Neural progenitor cell (in vitro differentiated cells): Measurements from ENCODE around the gene RBM19. TPM values are rescaled to one million over a fixed set of nuclear protein-coding genes. Genes with fewer than 3 reads are reported as not detected.

ENCODE experiments used
- DNase-seq: peaks from one replicate; pipeline ENCODE4 v3.0.0-alpha.2; 2016; ENCODE audit warnings: low spot score
- H2AFZ ChIP-seq: fragments of 200-600 bp; sonication (generic); replicated peaks from 2 replicates; pipeline ENCODE4 v1.6.1; 2016; ENCODE audit warnings: antibody characterized with exemption
- H3F3A ChIP-seq: fragments of 200-600 bp; sonication (generic); 2 replicates; pipeline ENCODE4 v1.6.1; 2016; ENCODE audit warnings: antibody characterized with exemption, low read depth
- H3K27ac ChIP-seq: fragments of 200-600 bp; sonication (generic); 2 replicates; pipeline ENCODE4 v1.5.1; 2016; ENCODE audit warnings: mild to moderate bottlenecking
- H3K27me3 ChIP-seq: fragments of 200-600 bp; sonication (generic); 2 replicates; pipeline ENCODE4 v1.6.1; 2016; ENCODE audit warnings: mild to moderate bottlenecking, moderate library complexity
- H3K36me3 ChIP-seq: fragments of 200-600 bp; sonication (generic); 2 replicates; pipeline ENCODE4 v1.5.1; 2016
- H3K4me1 ChIP-seq: fragments of 200-600 bp; sonication (generic); 2 replicates; pipeline ENCODE4 v1.6.1; 2016; ENCODE audit warnings: mixed run types
- H3K4me2 ChIP-seq: fragments of 200-600 bp; sonication (generic); 2 replicates; pipeline ENCODE4 v1.6.1; 2016
- H3K4me3 ChIP-seq: fragments of 200-600 bp; sonication (generic); 2 replicates; pipeline ENCODE4 v1.5.1; 2016
- H3K79me2 ChIP-seq: fragments of 200-600 bp; sonication (generic); 2 replicates; pipeline ENCODE4 v1.6.1; 2016; ENCODE audit warnings: low read depth
- H3K9ac ChIP-seq: fragments of 200-600 bp; sonication (generic); 2 replicates; pipeline ENCODE4 v1.6.1; 2016
- H3K9me3 ChIP-seq: fragments of 200-600 bp; sonication (generic); 2 replicates; pipeline ENCODE4 v1.5.1; 2016; ENCODE audit warnings: low read depth
- H4K20me1 ChIP-seq: fragments of 200-600 bp; sonication (generic); 2 replicates; pipeline ENCODE4 v1.6.1; 2016; ENCODE audit warnings: low read depth
- H3K27ac Mint-ChIP-seq: 3 replicates; pipeline ENCODE4 v1.8.0; 2021; ENCODE audit warnings: mixed read lengths
- H3K27me3 Mint-ChIP-seq: 2 replicates; pipeline ENCODE4 v1.8.0; 2022; ENCODE audit warnings: low read depth, mild to moderate bottlenecking, inconsistent platforms, moderate library complexity, mixed read lengths; ENCODE audit not compliant: insufficient read depth
- H3K36me3 Mint-ChIP-seq: 3 replicates; pipeline ENCODE4 v1.8.0; 2021; ENCODE audit warnings: mixed read lengths
- H3K4me1 Mint-ChIP-seq: 3 replicates; pipeline ENCODE4 v1.8.0; 2021; ENCODE audit warnings: mixed read lengths
- H3K4me3 Mint-ChIP-seq: 3 replicates; pipeline ENCODE4 v1.8.0; 2021; ENCODE audit warnings: mild to moderate bottlenecking, moderate library complexity, mixed read lengths
- H3K9me3 Mint-ChIP-seq: 3 replicates; pipeline ENCODE4 v1.8.0; 2020; ENCODE audit warnings: mixed read lengths
- CTCF ChIP-seq: fragments of 200-600 bp; sonication (generic); IDR thresholded peaks from 2 replicates; pipeline ENCODE4 v1.5.1; 2017; ENCODE audit warnings: antibody characterized with exemption, mild to moderate bottlenecking
- EZH2 ChIP-seq: fragments of 200-600 bp; sonication (generic); IDR thresholded peaks from 2 replicates; pipeline ENCODE4 v1.6.1; 2017; ENCODE audit warnings: antibody characterized with exemption, mild to moderate bottlenecking, moderate library complexity
- EZH2phosphoT487 ChIP-seq: fragments of 200-600 bp; sonication (generic); IDR thresholded peaks from 2 replicates; pipeline ENCODE4 v1.6.1; 2017; ENCODE audit warnings: antibody characterized with exemption
- total RNA-seq: library from RNA; depleted of rRNA; stranded (reverse); fragments of >200 nt; gene quantifications from 2 replicates; pipeline ENCODE4 v1.2.3, GENCODE V29; 2015; ENCODE audit warnings: low replicate concordance

The RBM19 gene
- total RNA-seq, 1 donor from 2014 or later: 23.5 TPM

GRCh38 chr12:113844495-113845210, 121.5 kb downstream of the RBM19 start:
- TF ChIP-seq EZH2phosphoT487 (no peak), CTCF (no peak), EZH2 (no peak)
- Histone ChIP-seq H3F3A (peaks cover 2% of the 10 kb centered on the region), H2AFZ (no peak overlapping the region), H3K4me3 (no peak overlapping the region), H3K9ac (no peak overlapping the region), H3K27me3 (no peaks in the 10 kb centered on the region), H3K27ac (no peak overlapping the region), H3K79me2 (no peaks in the 10 kb centered on the region), H3K4me2 (no peak overlapping the region), H3K36me3 (no peaks in the 10 kb centered on the region), H3K4me1 (no peaks in the 10 kb centered on the region), H4K20me1 (no peaks in the 10 kb centered on the region), H3K9me3 (no peaks in the 10 kb centered on the region)
- H3K27me3 Mint-ChIP-seq: peaks cover 11% of the 10 kb centered on the region
- H3K36me3 Mint-ChIP-seq: no peaks in the 10 kb centered on the region
- H3K9me3 Mint-ChIP-seq: no peaks in the 10 kb centered on the region
- no peak for DNase-seq
- no peak overlapping the region for H3K27ac Mint-ChIP-seq
- H3K4me3 Mint-ChIP-seq: no peak overlapping the region
- H3K4me1 Mint-ChIP-seq: peaks cover 36% of the 10 kb centered on the region

- peaks cover 11% of the 10 kb centered on the region for H3K27me3 Mint-ChIP-seq
- no peak overlapping the region for H2AFZ ChIP-seq
- H3K4me1 Mint-ChIP-seq: peaks cover 28% of the 10 kb centered on the region
- no peak overlapping the region for H3K27ac ChIP-seq
- no peak overlapping the region for H3K27ac Mint-ChIP-seq
- no peaks in the 10 kb centered on the region for H4K20me1 ChIP-seq
- H3K27me3 ChIP-seq: no peaks in the 10 kb centered on the region
- DNase-seq: no peak
- no peaks in the 10 kb centered on the region for H3K9me3 Mint-ChIP-seq
- H3K4me1 ChIP-seq: no peaks in the 10 kb centered on the region
- H3K9me3 ChIP-seq: no peaks in the 10 kb centered on the region
- H3K9ac ChIP-seq: no peak overlapping the region
- no peaks in the 10 kb centered on the region for H3K79me2 ChIP-seq
- no peak for TF ChIP-seq CTCF
- no peak for TF ChIP-seq EZH2
- no peak for TF ChIP-seq EZH2phosphoT487
- peaks cover 4% of the 10 kb centered on the region for H3F3A ChIP-seq
- H3K4me2 ChIP-seq: no peak overlapping the region
- no peak overlapping the region for H3K4me3 ChIP-seq
- no peaks in the 10 kb centered on the region for H3K36me3 ChIP-seq
- H3K4me3 Mint-ChIP-seq: no peak overlapping the region
- H3K36me3 Mint-ChIP-seq: no peaks in the 10 kb centered on the region
Observed at GRCh38 chr12:113842699-113843098, 123.4 kb downstream of the RBM19 start.

GRCh38 chr12:113841786-113842185, 124.3 kb downstream of the RBM19 start:
- Histone ChIP-seq H3K27ac (no peak overlapping the region), H3K79me2 (no peaks in the 10 kb centered on the region), H3F3A (peaks cover 9% of the 10 kb centered on the region), H3K9ac (no peak overlapping the region), H3K9me3 (no peaks in the 10 kb centered on the region), H3K36me3 (no peaks in the 10 kb centered on the region), H3K27me3 (no peaks in the 10 kb centered on the region), H2AFZ (no peak overlapping the region), H3K4me2 (no peak overlapping the region), H3K4me3 (no peak overlapping the region), H3K4me1 (no peaks in the 10 kb centered on the region), H4K20me1 (no peaks in the 10 kb centered on the region)
- TF ChIP-seq EZH2 (no peak), CTCF (no peak), EZH2phosphoT487 (no peak)
- Mint-ChIP-seq H3K27ac (no peak overlapping the region), H3K4me3 (no peak overlapping the region), H3K27me3 (peaks cover 12% of the 10 kb centered on the region), H3K4me1 (peaks cover 32% of the 10 kb centered on the region), H3K9me3 (no peaks in the 10 kb centered on the region), H3K36me3 (no peaks in the 10 kb centered on the region)
- DNase-seq: no peak
